A549 (cell line): ENCODE measurements around the gene TMC4.

ENCODE experiments used
- EP300 ChIP-seq, 2 experiments: fragments of >200 bp; sonication (Bioruptor Twin); formaldehyde crosslinking; IDR thresholded peaks; 2 replicates in 1 of 2; 3 replicates in 1 of 2; pipeline ENCODE4 v1.6.1; 2016 to 2017
- HDAC2 ChIP-seq: fragments of 200-600 bp; sonication (generic); IDR thresholded peaks from 2 replicates; pipeline ENCODE4 v1.6.1; 2016
- NR3C1 ChIP-seq: fragments of >200 bp; sonication (Bioruptor Twin); formaldehyde crosslinking; IDR thresholded peaks from 3 replicates; pipeline ENCODE4 v1.6.1; 2017
- POLR2A ChIP-seq: IDR thresholded peaks from 2 replicates; pipeline ENCODE4 v1.6.1; 2012; ENCODE audit warnings: mild to moderate bottlenecking, low read length
- RCOR1 ChIP-seq: fragments of 150-350 bp; IDR thresholded peaks from 2 replicates; pipeline ENCODE4 v1.6.1; 2014; ENCODE audit warnings: antibody characterized with exemption, low read length, low read depth
- REST ChIP-seq: fragments of 200-600 bp; sonication (generic); IDR thresholded peaks from 2 replicates; pipeline ENCODE4 v1.6.1; 2016; ENCODE audit warnings: antibody characterized with exemption, mild to moderate bottlenecking, moderate library complexity
- ZSCAN20 ChIP-seq: fragments of 250-450 bp; sonication (Bioruptor Pico); IDR thresholded peaks from 2 replicates; pipeline ENCODE4 v1.8.0; 2022; ENCODE audit warnings: mild to moderate bottlenecking, moderate library complexity
- TF ChIP-seq, protein P1 (sequence below): fragments of >200 bp; sonication (Bioruptor Twin); formaldehyde crosslinking; IDR thresholded peaks from 3 replicates; pipeline ENCODE4 v1.5.1; 2016

DNA sequence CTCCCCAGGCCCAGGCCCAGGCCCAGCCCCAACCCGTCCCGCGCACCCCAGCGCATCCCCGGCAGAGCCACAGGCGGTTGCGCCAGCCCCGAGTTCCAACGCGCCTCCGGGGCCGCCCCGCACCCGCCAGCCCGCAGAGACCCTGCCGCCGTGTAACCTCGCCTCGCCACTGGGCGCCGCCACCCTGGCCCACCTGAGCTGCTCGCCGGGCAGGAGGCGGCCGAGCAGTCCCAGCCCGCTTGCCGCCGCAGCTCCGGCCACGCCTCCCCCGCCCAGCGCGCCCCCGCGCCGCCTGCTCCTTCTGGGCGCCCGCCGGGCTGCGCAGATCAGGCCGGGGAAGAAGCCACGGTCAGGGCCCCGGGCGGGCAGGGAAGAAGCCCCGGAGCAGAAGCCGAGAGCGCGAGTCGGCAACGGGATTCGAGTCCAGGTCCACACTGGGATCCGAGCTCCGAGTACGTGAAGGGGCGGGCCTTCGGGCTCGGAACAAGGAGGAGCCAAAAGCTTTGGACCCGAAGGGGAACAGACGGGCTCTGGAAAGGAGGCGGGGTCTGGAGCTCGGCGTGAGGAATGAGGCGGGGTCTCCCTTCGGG lies 16.3 kb upstream of the TMC4 start, which contains the start of gene MBOAT7:
- TF ChIP-seq, protein P1, sequence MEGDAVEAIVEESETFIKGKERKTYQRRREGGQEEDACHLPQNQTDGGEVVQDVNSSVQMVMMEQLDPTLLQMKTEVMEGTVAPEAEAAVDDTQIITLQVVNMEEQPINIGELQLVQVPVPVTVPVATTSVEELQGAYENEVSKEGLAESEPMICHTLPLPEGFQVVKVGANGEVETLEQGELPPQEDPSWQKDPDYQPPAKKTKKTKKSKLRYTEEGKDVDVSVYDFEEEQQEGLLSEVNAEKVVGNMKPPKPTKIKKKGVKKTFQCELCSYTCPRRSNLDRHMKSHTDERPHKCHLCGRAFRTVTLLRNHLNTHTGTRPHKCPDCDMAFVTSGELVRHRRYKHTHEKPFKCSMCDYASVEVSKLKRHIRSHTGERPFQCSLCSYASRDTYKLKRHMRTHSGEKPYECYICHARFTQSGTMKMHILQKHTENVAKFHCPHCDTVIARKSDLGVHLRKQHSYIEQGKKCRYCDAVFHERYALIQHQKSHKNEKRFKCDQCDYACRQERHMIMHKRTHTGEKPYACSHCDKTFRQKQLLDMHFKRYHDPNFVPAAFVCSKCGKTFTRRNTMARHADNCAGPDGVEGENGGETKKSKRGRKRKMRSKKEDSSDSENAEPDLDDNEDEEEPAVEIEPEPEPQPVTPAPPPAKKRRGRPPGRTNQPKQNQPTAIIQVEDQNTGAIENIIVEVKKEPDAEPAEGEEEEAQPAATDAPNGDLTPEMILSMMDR = peak; percentile 34; the same call in 2 of the 3 replicates
- peak; percentile 63 for TF ChIP-seq POLR2A
- TF ChIP-seq REST = no peak
- no peak for TF ChIP-seq EP300 (IDR thresholded peaks at IDR 0.05)
- no peak for TF ChIP-seq NR3C1
- no peak for TF ChIP-seq RCOR1
- TF ChIP-seq HDAC2 = no peak
- no peak for TF ChIP-seq ZSCAN20 (CRISPR knock-in tag)
